ENCODE data around the gene FTO.

Gene FTO

GRCh38 chr16:53740933-53741531, 37.1 kb downstream of the FTO start:
- no peak overlapping the region for H3K4me3 ChIP-seq (ENCODE audit: low read length)
- no peaks in the 10 kb centered on the region for H3K4me1 ChIP-seq (ENCODE audit: low read length)
- no peak overlapping the region for H3K27ac ChIP-seq (ENCODE audit: low read length)
- H3K9me2 ChIP-seq (replicated peaks; ENCODE audit: insufficient read depth, low read length): no peaks in the 10 kb centered on the region
- peaks cover 19% of the 10 kb centered on the region for H3K79me2 ChIP-seq (ENCODE audit: low read length)
- H3K9ac ChIP-seq (ENCODE audit: low read length): no peak overlapping the region
- no peaks in the 10 kb centered on the region for H4K20me1 ChIP-seq (ENCODE audit: insufficient read depth, low read length)
- no peaks in the 10 kb centered on the region for H3K27me3 ChIP-seq (replicated peaks; ENCODE audit: insufficient read depth, low read length)
- TF ChIP-seq EZH2 (optimal IDR thresholded peaks at IDR 0.05; ENCODE audit: low read depth, low read length): no peak
- DNase-seq: no peak
- no peaks in the 10 kb centered on the region for H3K36me3 ChIP-seq (replicated peaks; ENCODE audit: insufficient read depth, low read length)
- no peaks in the 10 kb centered on the region for H3F3A ChIP-seq (ENCODE audit: insufficient read depth, low read length)
- H3K4me2 ChIP-seq (ENCODE audit: low read depth, low read length): no peak overlapping the region
- H2AFZ ChIP-seq (ENCODE audit: low read length): no peak overlapping the region
- no peaks in the 10 kb centered on the region for H3K9me3 ChIP-seq (replicated peaks; ENCODE audit: insufficient read depth, low read length)

DNA sequence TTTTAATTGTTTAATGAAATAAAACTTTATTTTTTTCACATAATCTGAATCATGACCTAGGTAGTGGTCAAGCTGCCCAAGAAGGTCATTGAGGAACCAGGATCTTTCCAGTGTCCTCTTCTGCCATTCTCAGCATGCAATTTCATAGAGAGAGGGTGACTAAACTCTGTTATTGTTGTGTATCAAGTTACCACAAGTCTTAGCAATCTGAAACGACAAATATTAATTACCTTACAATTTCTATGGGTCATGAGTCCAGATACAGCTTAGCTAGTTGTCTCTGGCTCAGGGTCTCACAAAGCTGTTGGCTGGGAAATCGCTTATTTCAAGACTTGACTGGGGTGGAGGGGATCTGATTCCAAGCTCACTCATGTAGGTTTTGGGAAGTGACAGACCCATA, 37.6 kb downstream of the FTO start:
- Histone ChIP-seq H3K9me3 (replicated peaks; ENCODE audit: insufficient read depth, low read length) (no peaks in the 10 kb centered on the region), H3K36me3 (replicated peaks; ENCODE audit: insufficient read depth, low read length) (no peaks in the 10 kb centered on the region), H3K27me3 (replicated peaks; ENCODE audit: insufficient read depth, low read length) (no peaks in the 10 kb centered on the region), H3K4me3 (ENCODE audit: low read length) (no peak overlapping the region), H3K9ac (ENCODE audit: low read length) (no peak overlapping the region), H3K4me1 (ENCODE audit: low read length) (no peaks in the 10 kb centered on the region), H3K9me2 (replicated peaks; ENCODE audit: insufficient read depth, low read length) (no peaks in the 10 kb centered on the region), H4K20me1 (ENCODE audit: insufficient read depth, low read length) (no peaks in the 10 kb centered on the region), H3F3A (ENCODE audit: insufficient read depth, low read length) (no peaks in the 10 kb centered on the region), H3K4me2 (ENCODE audit: low read depth, low read length) (no peak overlapping the region), H3K79me2 (ENCODE audit: low read length) (peaks cover 22% of the 10 kb centered on the region), H3K27ac (ENCODE audit: low read length) (no peak overlapping the region), H2AFZ (ENCODE audit: low read length) (no peak overlapping the region)
- TF ChIP-seq, protein P1, sequence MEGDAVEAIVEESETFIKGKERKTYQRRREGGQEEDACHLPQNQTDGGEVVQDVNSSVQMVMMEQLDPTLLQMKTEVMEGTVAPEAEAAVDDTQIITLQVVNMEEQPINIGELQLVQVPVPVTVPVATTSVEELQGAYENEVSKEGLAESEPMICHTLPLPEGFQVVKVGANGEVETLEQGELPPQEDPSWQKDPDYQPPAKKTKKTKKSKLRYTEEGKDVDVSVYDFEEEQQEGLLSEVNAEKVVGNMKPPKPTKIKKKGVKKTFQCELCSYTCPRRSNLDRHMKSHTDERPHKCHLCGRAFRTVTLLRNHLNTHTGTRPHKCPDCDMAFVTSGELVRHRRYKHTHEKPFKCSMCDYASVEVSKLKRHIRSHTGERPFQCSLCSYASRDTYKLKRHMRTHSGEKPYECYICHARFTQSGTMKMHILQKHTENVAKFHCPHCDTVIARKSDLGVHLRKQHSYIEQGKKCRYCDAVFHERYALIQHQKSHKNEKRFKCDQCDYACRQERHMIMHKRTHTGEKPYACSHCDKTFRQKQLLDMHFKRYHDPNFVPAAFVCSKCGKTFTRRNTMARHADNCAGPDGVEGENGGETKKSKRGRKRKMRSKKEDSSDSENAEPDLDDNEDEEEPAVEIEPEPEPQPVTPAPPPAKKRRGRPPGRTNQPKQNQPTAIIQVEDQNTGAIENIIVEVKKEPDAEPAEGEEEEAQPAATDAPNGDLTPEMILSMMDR (IDR thresholded peaks at IDR 0.05; ENCODE audit: low read length): no peak
- TF ChIP-seq EZH2 (optimal IDR thresholded peaks at IDR 0.05; ENCODE audit: low read depth, low read length) (no peak), EZH2phosphoT487 (IDR thresholded peaks at IDR 0.05; ENCODE audit: low read length) (no peak)
- DNase-seq: no peak

- H2AFZ ChIP-seq (ENCODE audit: low read length): no peak overlapping the region
- H3K27ac ChIP-seq (ENCODE audit: low read length): no peak overlapping the region
- H3K79me2 ChIP-seq (ENCODE audit: low read length): peaks cover 25% of the 10 kb centered on the region
- no peak overlapping the region for H3K4me3 ChIP-seq (ENCODE audit: low read length)
- no peaks in the 10 kb centered on the region for H3K9me3 ChIP-seq (replicated peaks; ENCODE audit: insufficient read depth, low read length)
- H3K9ac ChIP-seq (ENCODE audit: low read length): no peak overlapping the region
- no peaks in the 10 kb centered on the region for H3K36me3 ChIP-seq (replicated peaks; ENCODE audit: insufficient read depth, low read length)
- no peaks in the 10 kb centered on the region for H3F3A ChIP-seq (ENCODE audit: insufficient read depth, low read length)
- no peaks in the 10 kb centered on the region for H4K20me1 ChIP-seq (ENCODE audit: insufficient read depth, low read length)
- DNase-seq: no peak
- no peak overlapping the region for H3K4me2 ChIP-seq (ENCODE audit: low read depth, low read length)
- H3K9me2 ChIP-seq (replicated peaks; ENCODE audit: insufficient read depth, low read length): no peaks in the 10 kb centered on the region
- H3K27me3 ChIP-seq (replicated peaks; ENCODE audit: insufficient read depth, low read length): no peaks in the 10 kb centered on the region
- TF ChIP-seq, protein P1 (IDR thresholded peaks at IDR 0.05; ENCODE audit: low read length): peak; percentile 54
- no peak for TF ChIP-seq EZH2 (optimal IDR thresholded peaks at IDR 0.05; ENCODE audit: low read depth, low read length)
- TF ChIP-seq EZH2phosphoT487 (IDR thresholded peaks at IDR 0.05; ENCODE audit: low read length): no peak
- no peaks in the 10 kb centered on the region for H3K4me1 ChIP-seq (ENCODE audit: low read length)
Measured at GRCh38 chr16:53743149-53743566, 39.2 kb downstream of the FTO start.

DNA sequence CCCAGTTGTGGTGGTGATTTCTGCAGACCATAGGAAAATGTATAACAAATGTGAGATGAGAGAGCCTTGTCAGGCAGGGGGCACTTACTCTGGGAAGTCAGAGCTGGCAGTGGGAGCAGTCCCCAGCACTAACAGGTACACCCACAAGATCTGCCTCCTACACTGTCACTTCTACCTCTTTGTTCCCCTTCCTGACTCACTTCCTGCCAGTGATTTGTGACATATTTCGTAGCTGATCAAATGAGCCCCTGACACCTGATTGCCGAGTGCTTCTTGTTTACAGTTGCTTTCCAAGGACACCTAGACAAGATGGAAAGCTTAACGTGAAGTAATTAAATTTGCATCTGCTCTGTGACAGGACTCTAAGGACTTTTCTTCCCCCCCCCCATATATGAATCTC, 40.5 kb downstream of the FTO start:
- no peaks in the 10 kb centered on the region for H3K9me3 ChIP-seq (replicated peaks; ENCODE audit: insufficient read depth, low read length)
- H2AFZ ChIP-seq (ENCODE audit: low read length): no peak overlapping the region
- H3K4me2 ChIP-seq (ENCODE audit: low read depth, low read length): no peak overlapping the region
- no peak overlapping the region for H3K4me3 ChIP-seq (ENCODE audit: low read length)
- H3K36me3 ChIP-seq (replicated peaks; ENCODE audit: insufficient read depth, low read length): no peaks in the 10 kb centered on the region
- H3F3A ChIP-seq (ENCODE audit: insufficient read depth, low read length): no peaks in the 10 kb centered on the region
- no peaks in the 10 kb centered on the region for H4K20me1 ChIP-seq (ENCODE audit: insufficient read depth, low read length)
- DNase-seq: no peak
- H3K9ac ChIP-seq (ENCODE audit: low read length): no peak overlapping the region
- H3K27ac ChIP-seq (ENCODE audit: low read length): no peak overlapping the region
- no peaks in the 10 kb centered on the region for H3K9me2 ChIP-seq (replicated peaks; ENCODE audit: insufficient read depth, low read length)
- no peaks in the 10 kb centered on the region for H3K27me3 ChIP-seq (replicated peaks; ENCODE audit: insufficient read depth, low read length)
- peaks cover 25% of the 10 kb centered on the region for H3K79me2 ChIP-seq (ENCODE audit: low read length)
- TF ChIP-seq EZH2phosphoT487 (IDR thresholded peaks at IDR 0.05; ENCODE audit: low read length): no peak
- TF ChIP-seq EZH2 (optimal IDR thresholded peaks at IDR 0.05; ENCODE audit: low read depth, low read length): no peak
- TF ChIP-seq, protein P1 (IDR thresholded peaks at IDR 0.05; ENCODE audit: low read length): no peak
- no peaks in the 10 kb centered on the region for H3K4me1 ChIP-seq (ENCODE audit: low read length)
